ENCODE data around the gene ACAA2. TPM values are rescaled to one million over a fixed set of nuclear protein-coding genes. Genes with fewer than 3 reads are reported as not detected.

ACAA2 gene
- total RNA-seq, 1 donor: 24.8 TPM

GRCh38 chr18:49745045-49746014, 68.0 kb downstream of the ACAA2 start:
- DNase-seq (ENCODE audit: low read depth in 2 of 3, low spot score in 2 of 3): no peak

- DNase-seq (ENCODE audit: low read depth in 2 of 3, low spot score in 2 of 3): no peak
Measured at GRCh38 chr18:49744376-49745008, 68.8 kb downstream of the ACAA2 start.

GRCh38 chr18:49743117-49743567, 70.2 kb downstream of the ACAA2 start:
- DNase-seq (ENCODE audit: low read depth in 2 of 3, low spot score in 2 of 3): no peak

GRCh38 chr18:49742316-49743116, 70.8 kb downstream of the ACAA2 start:
- DNase-seq (ENCODE audit: low read depth in 2 of 3, low spot score in 2 of 3): no peak

GRCh38 chr18:49739275-49739674, 74.1 kb downstream of the ACAA2 start:
- no peak for DNase-seq (ENCODE audit: low read depth in 2 of 3, low spot score in 2 of 3)

GRCh38 chr18:49738721-49739120, 74.6 kb downstream of the ACAA2 start:
- DNase-seq (ENCODE audit: low read depth in 2 of 3, low spot score in 2 of 3): no peak

GRCh38 chr18:49734836-49735235, 78.5 kb downstream of the ACAA2 start:
- no peak for DNase-seq (ENCODE audit: low read depth in 2 of 3, low spot score in 2 of 3)

GRCh38 chr18:49733896-49734585, 79.3 kb downstream of the ACAA2 start:
- no peak for DNase-seq (ENCODE audit: low read depth in 2 of 3, low spot score in 2 of 3)

- DNase-seq (ENCODE audit: low read depth in 2 of 3, low spot score in 2 of 3): no peak
Measured at GRCh38 chr18:49733321-49733720, 80.0 kb downstream of the ACAA2 start.

Small RNAs within 50 kb of the gene (small RNA-seq; reads per million reads assigned to genes)
- gene RF00283 (not detected), gene SCARNA17 (not detected)

Measured in hematopoietic multipotent progenitor cell (in vitro differentiated cells).